CD4-positive, alpha-beta T cell (primary cell): ENCODE measurements around the gene MC3R. TPM values are rescaled to one million over a fixed set of nuclear protein-coding genes. Genes with fewer than 3 reads are reported as not detected.

Experiments
- ATAC-seq: fragments of 200-7000 bp; cut with Tn5 transposase; one replicate; pipeline ENCODE4 v1.10.0; 2022; ENCODE audit warnings: mild to moderate bottlenecking; ENCODE audit not compliant: poor library complexity
- CTCF ChIA-PET: fragments of 350-600 bp; sonication (Branson Sonifier 250); formaldehyde crosslinking; loops from one replicate; lab custom pipeline; 2021; ENCODE audit warnings: antibody characterized with exemption, inconsistent platforms; lab: Charles Lee
- POLR2A ChIA-PET: fragments of 350-600 bp; sonication (Branson Sonifier 250); formaldehyde crosslinking; loops from one replicate; lab custom pipeline; 2021; ENCODE audit warnings: antibody characterized with exemption, inconsistent platforms; lab: Charles Lee
- DNase-seq, 14 experiments: peaks; one replicate each; pipeline ENCODE4 v3.0.0-alpha.2; 2013 to 2020; ENCODE audit warnings: mixed read lengths in 2 of 14
- H3K27ac ChIP-seq, 2 donors: one replicate each; pipeline versions ENCODE4 v1.5.1 to v1.7.0; 2013; ENCODE audit warnings: low read length in 2 of 2, low read depth in 1 of 2, mild to moderate bottlenecking in 1 of 2
- H3K27me3 ChIP-seq, 2 experiments: 1 replicate in 1 of 2; 2 replicates in 1 of 2; pipeline versions ENCODE4 v1.6.1 to v1.7.0; 2013; ENCODE audit warnings: low read length in 2 of 2, control low read depth in 1 of 2, mild to moderate bottlenecking in 1 of 2, moderate library complexity in 1 of 2; ENCODE audit not compliant: insufficient read depth in 2 of 2, control insufficient read depth in 1 of 2
- H3K36me3 ChIP-seq: one replicate; pipeline ENCODE4 v1.6.1; 2013; ENCODE audit warnings: low read length, control low read depth; ENCODE audit not compliant: insufficient read depth
- H3K4me1 ChIP-seq: one replicate; pipeline ENCODE4 v1.6.1; 2013; ENCODE audit warnings: low read length, control low read depth; ENCODE audit not compliant: insufficient read depth
- H3K4me3 ChIP-seq: one replicate; pipeline ENCODE4 v1.5.1; 2013; ENCODE audit warnings: mild to moderate bottlenecking, low read length, moderate library complexity
- H3K9me3 ChIP-seq, 2 experiments: 1 replicate in 1 of 2; 2 replicates in 1 of 2; pipeline versions ENCODE4 v1.6.1 to v1.7.0; 2013; ENCODE audit warnings: low read length in 2 of 2, mild to moderate bottlenecking in 2 of 2, control low read depth in 1 of 2, moderate library complexity in 1 of 2; ENCODE audit not compliant: control insufficient read depth in 1 of 2, insufficient read depth in 1 of 2
- H3K27ac Mint-ChIP-seq: one replicate; pipeline ENCODE4 v1.8.0; 2020; ENCODE audit warnings: mixed read lengths
- H3K27me3 Mint-ChIP-seq: one replicate; pipeline ENCODE4 v1.8.0; 2021; ENCODE audit warnings: mixed read lengths
- H3K36me3 Mint-ChIP-seq: one replicate; pipeline ENCODE4 v1.8.0; 2021; ENCODE audit warnings: low read depth, mixed read lengths
- H3K4me1 Mint-ChIP-seq: one replicate; pipeline ENCODE4 v1.8.0; 2021; ENCODE audit warnings: low read depth, mixed read lengths
- H3K4me3 Mint-ChIP-seq: one replicate; pipeline ENCODE4 v1.8.0; 2020; ENCODE audit warnings: mild to moderate bottlenecking, mixed read lengths
- H3K9me3 Mint-ChIP-seq: one replicate; pipeline ENCODE4 v1.8.0; 2020; ENCODE audit warnings: mixed read lengths
- CTCF ChIP-seq: fragments of 200-600 bp; IDR thresholded peaks from one replicate; pipeline ENCODE4 v1.8.0; 2022; ENCODE audit warnings: antibody characterized with exemption, mild to moderate bottlenecking
- intact Hi-C, 2 experiments: fragments of 100-400 bp; cut with DNase I in 1 of 2; cut with micrococcal nuclease in 1 of 2; formaldehyde crosslinking; loops; one replicate each; pipeline versions ENCODE4 v1.15.1 to v1.9.0; 2023 to 2025; cut with DNase I, micrococcal nuclease
- polyA plus RNA-seq, 2 donors: library from polyadenylated mRNA; unstranded; fragments of 120-200 nt; gene quantifications; one replicate each; pipeline ENCODE4 v1.2.1, GENCODE V29; 2013
- total RNA-seq, 174 experiments: library from RNA in 2 of 174; stranded (reverse) in 2 of 174; gene quantifications; one replicate each; pipeline ENCODE4 v1.2.3 and lab custom pipeline; 2021 to 2026

The MC3R gene
- not detected for total RNA-seq
- polyA plus RNA-seq (2013, experiment 1 of 2), result not detected
- polyA plus RNA-seq (2013, experiment 2 of 2), result not detected
- 0 reads per million in 172 experiments for total RNA-seq (lab: John Stamatoyannopoulos, UW)

DNA sequence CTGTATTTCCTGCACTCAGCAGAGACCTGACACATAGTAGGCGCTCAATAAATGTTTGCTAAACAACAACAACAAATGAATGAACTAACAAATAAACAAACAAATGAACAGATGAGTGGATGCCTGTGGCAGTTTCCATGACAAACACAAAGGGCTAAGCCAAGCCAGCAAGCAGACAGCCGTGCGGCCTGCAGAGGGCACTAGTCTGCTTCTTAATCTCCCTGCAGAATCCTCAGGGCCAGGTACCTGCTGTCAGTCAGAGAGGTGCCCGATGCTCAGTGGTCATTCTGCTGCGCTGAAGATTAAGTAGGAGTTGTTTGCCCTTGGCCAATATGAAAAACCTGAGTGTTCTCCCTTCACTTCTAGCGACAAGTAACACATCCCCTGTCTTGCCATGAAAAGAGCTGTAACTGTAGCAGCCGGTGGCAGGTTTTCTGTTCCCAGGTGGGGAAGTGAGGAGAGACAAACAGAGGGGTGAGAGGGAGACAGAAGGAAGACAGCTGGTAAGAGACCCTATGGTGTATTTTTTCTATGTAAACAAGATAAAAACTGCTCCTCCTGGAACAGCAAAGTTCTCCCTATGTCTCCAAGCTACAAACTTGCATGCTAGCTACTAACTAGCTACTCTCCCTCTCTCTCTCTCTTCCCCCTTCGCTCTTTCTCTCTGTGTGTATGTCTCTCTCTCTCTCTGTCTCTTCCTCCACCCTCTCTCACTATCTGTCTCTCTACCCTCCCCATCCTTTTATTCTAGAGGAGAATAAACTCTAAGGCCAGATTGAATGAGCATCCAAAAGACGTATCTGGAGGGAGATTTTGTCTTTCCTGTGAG is at the start of gene MC3R:
TSS of gene MC3R (plus strand) at position 779 of the 829 bp plus-strand sequence. CDS start 112 bp downstream, outside the sequence.
- CTCF ChIA-PET, result no interaction called here
- H3K27ac Mint-ChIP-seq, result no peak within 1 kb of the TSS

DNA sequence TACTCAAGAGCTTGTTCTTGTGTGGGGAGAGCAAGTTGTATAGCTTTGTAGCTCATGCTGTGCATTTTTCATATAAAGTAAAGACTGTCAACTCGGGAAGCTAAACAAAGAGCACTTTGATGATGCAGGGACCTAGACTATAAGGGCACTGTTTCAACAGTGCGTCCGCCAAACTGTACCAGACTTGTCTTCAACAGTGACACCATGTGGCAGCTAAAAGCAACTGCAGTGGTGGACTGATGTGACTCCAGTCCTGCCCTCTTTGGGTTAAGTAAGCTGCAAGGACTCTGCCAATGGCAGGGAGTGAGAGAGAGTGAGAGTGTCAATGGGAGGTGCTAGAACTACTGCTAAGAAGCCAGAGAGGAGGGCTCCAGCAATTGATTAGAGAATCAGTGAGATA is 48.1 kb upstream of the MC3R start:
- no peak for TF ChIP-seq CTCF
- Histone ChIP-seq H3K4me1 (no peaks in the 10 kb centered on the region), H3K27me3 (no peaks in the 10 kb centered on the region), H3K9me3 (peaks cover 5 to 24% of the 10 kb centered on the region in 2 experiments), H3K4me3 (no peak overlapping the region), H3K27ac (no peak overlapping the region), H3K36me3 (no peaks in the 10 kb centered on the region)
- DNase-seq (no peak), ATAC-seq (no peak)
- ChIA-PET CTCF (no interaction called here), POLR2A (no interaction called here)
- no peaks in the 10 kb centered on the region for H3K4me1 Mint-ChIP-seq
- no peaks in the 10 kb centered on the region for H3K27me3 Mint-ChIP-seq
- peaks cover 5% of the 10 kb centered on the region for H3K9me3 Mint-ChIP-seq
- intact Hi-C loops, result no loop called here
- H3K27ac Mint-ChIP-seq, result no peak overlapping the region
- no peaks in the 10 kb centered on the region for H3K36me3 Mint-ChIP-seq
- H3K4me3 Mint-ChIP-seq, result no peak overlapping the region

More for the DNA sequence above, at the start of gene MC3R:
- peaks cover 72% of the 10 kb centered on the region for H3K27me3 Mint-ChIP-seq
- H3K36me3 Mint-ChIP-seq, result no peaks in the 10 kb centered on the region
- H3K4me3 Mint-ChIP-seq, result no peak within 1 kb of the TSS
- Histone ChIP-seq H3K27me3 (peaks cover 17 to 18% of the 10 kb centered on the region in 2 experiments), H3K27ac (no peak within 1 kb of the TSS), H3K9me3 (peaks cover 0 to 9% of the 10 kb centered on the region in 2 experiments), H3K4me1 (no peaks in the 10 kb centered on the region), H3K4me3 (no peak within 1 kb of the TSS), H3K36me3 (no peaks in the 10 kb centered on the region)
- POLR2A ChIA-PET, result no interaction called here
- ATAC-seq (no peak), DNase-seq (peak in 13 of 14 experiments; percentile 2 to 56 (median 17))
- no peaks in the 10 kb centered on the region for H3K9me3 Mint-ChIP-seq
- H3K4me1 Mint-ChIP-seq, result no peaks in the 10 kb centered on the region
- intact Hi-C loops, result loop anchor here (5.0 kb wide), 3 partner anchors 264 to 1099 kb away; no protein-coding TSS in a partner anchor
- TF ChIP-seq CTCF, result peak; percentile 41

GRCh38 chr20:56202493-56203077 is 45.9 kb upstream of the MC3R start:
- intact Hi-C loops, result no loop called here
- H3K9me3 Mint-ChIP-seq, result peaks cover 5% of the 10 kb centered on the region
- no peak overlapping the region for H3K27ac ChIP-seq
- H3K36me3 ChIP-seq, result no peaks in the 10 kb centered on the region
- DNase-seq (no peak), ATAC-seq (no peak)
- peaks cover 5 to 24% of the 10 kb centered on the region in 2 experiments for H3K9me3 ChIP-seq
- no peak overlapping the region for H3K27ac Mint-ChIP-seq
- H3K4me3 Mint-ChIP-seq, result no peak overlapping the region
- POLR2A ChIA-PET, result no interaction called here
- no peaks in the 10 kb centered on the region for H3K27me3 Mint-ChIP-seq
- CTCF ChIA-PET, result no interaction called here
- H3K4me1 ChIP-seq, result no peaks in the 10 kb centered on the region
- no peak overlapping the region for H3K4me3 ChIP-seq
- H3K27me3 ChIP-seq, result no peaks in the 10 kb centered on the region
- TF ChIP-seq CTCF, result no peak
- no peaks in the 10 kb centered on the region for H3K36me3 Mint-ChIP-seq
- no peaks in the 10 kb centered on the region for H3K4me1 Mint-ChIP-seq
